Activated T-cell treated with anti-CD3 and anti-CD28 coated beads, Interleukin-2, amount 50 U/mL, for 24 hours (primary cell): Measurements from ENCODE around the gene PACC1.
"Not testable (repeated sequence)": the region's sequence is repeated elsewhere in the genome, so short reads cannot be mapped to it uniquely, and the experiment has no call there.

ENCODE experiments used
- DNase-seq: peaks from one replicate; pipeline ENCODE4 v3.0.0-alpha.2; 2020
- H3K27ac Mint-ChIP-seq: 2 replicates; pipeline ENCODE4 v1.8.0; 2020; ENCODE audit warnings: mild to moderate bottlenecking, mixed read lengths
- H3K27me3 Mint-ChIP-seq: 2 replicates; pipeline ENCODE4 v1.8.0; 2020; ENCODE audit warnings: mixed read lengths
- H3K36me3 Mint-ChIP-seq: 2 replicates; pipeline ENCODE4 v1.8.0; 2020; ENCODE audit warnings: low read depth, mixed read lengths
- H3K4me1 Mint-ChIP-seq: 2 replicates; pipeline ENCODE4 v1.8.0; 2020; ENCODE audit warnings: low read depth, mixed read lengths
- H3K4me3 Mint-ChIP-seq: 2 replicates; pipeline ENCODE4 v1.8.0; 2020; ENCODE audit warnings: mild to moderate bottlenecking, moderate library complexity, mixed read lengths
- H3K9me3 Mint-ChIP-seq: 2 replicates; pipeline ENCODE4 v1.8.0; 2020; ENCODE audit warnings: mixed read lengths

Gene PACC1

GRCh38 chr1:212353181-212353580, 61.5 kb downstream of the PACC1 start:
- no peak for DNase-seq
- H3K27me3 Mint-ChIP-seq, result no peaks in the 10 kb centered on the region
- peaks cover 64% of the 10 kb centered on the region for H3K36me3 Mint-ChIP-seq
- H3K9me3 Mint-ChIP-seq, result no peaks in the 10 kb centered on the region
- no peak overlapping the region for H3K4me3 Mint-ChIP-seq
- H3K4me1 Mint-ChIP-seq, result peaks cover 5% of the 10 kb centered on the region
- H3K27ac Mint-ChIP-seq, result peak overlapping the region; percentile 79

- H3K27ac Mint-ChIP-seq, result peak overlapping the region; percentile 52
- no peaks in the 10 kb centered on the region for H3K27me3 Mint-ChIP-seq
- peaks cover 65% of the 10 kb centered on the region for H3K36me3 Mint-ChIP-seq
- H3K4me3 Mint-ChIP-seq, result no peak overlapping the region
- peaks cover 7% of the 10 kb centered on the region for H3K4me1 Mint-ChIP-seq
- DNase-seq, result no peak
- H3K9me3 Mint-ChIP-seq, result no peaks in the 10 kb centered on the region
Observed at GRCh38 chr1:212351588-212352362, 62.9 kb downstream of the PACC1 start.

- Mint-ChIP-seq H3K9me3 (no peaks in the 10 kb centered on the region), H3K36me3 (peaks cover 63% of the 10 kb centered on the region), H3K27ac (no peak overlapping the region), H3K4me3 (no peak overlapping the region), H3K27me3 (no peaks in the 10 kb centered on the region), H3K4me1 (peaks cover 4% of the 10 kb centered on the region)
- DNase-seq, result no peak
Observed at GRCh38 chr1:212346601-212347000, 68.1 kb downstream of the PACC1 start.

- Mint-ChIP-seq H3K27ac (no peak overlapping the region), H3K36me3 (peaks cover 62% of the 10 kb centered on the region)
Observed at GRCh38 chr1:212344905-212345304, 69.8 kb downstream of the PACC1 start.

GRCh38 chr1:212341090-212341489, 73.6 kb downstream of the PACC1 start:
- H3K4me1 Mint-ChIP-seq, result peaks cover 2% of the 10 kb centered on the region
- H3K9me3 Mint-ChIP-seq, result no peaks in the 10 kb centered on the region
- H3K36me3 Mint-ChIP-seq, result peaks cover 64% of the 10 kb centered on the region
- H3K27me3 Mint-ChIP-seq, result no peaks in the 10 kb centered on the region
- DNase-seq, result no peak
- no peak overlapping the region for H3K4me3 Mint-ChIP-seq
- H3K27ac Mint-ChIP-seq, result no peak overlapping the region

More at GRCh38 chr1:212344905-212345304, 69.8 kb downstream of the PACC1 start:
- H3K9me3 Mint-ChIP-seq, result no peaks in the 10 kb centered on the region
- H3K27me3 Mint-ChIP-seq, result no peaks in the 10 kb centered on the region
- no peak overlapping the region for H3K4me3 Mint-ChIP-seq
- peaks cover 4% of the 10 kb centered on the region for H3K4me1 Mint-ChIP-seq
- no peak for DNase-seq

- no peak overlapping the region for H3K4me3 Mint-ChIP-seq
- no peak for DNase-seq
- H3K36me3 Mint-ChIP-seq, result peaks cover 42% of the 10 kb centered on the region
- peaks cover 17% of the 10 kb centered on the region for H3K4me1 Mint-ChIP-seq
- H3K9me3 Mint-ChIP-seq, result no peaks in the 10 kb centered on the region
- no peaks in the 10 kb centered on the region for H3K27me3 Mint-ChIP-seq
- H3K27ac Mint-ChIP-seq, result no peak overlapping the region
Observed at GRCh38 chr1:212329105-212329504, 85.6 kb downstream of the PACC1 start.

- H3K36me3 Mint-ChIP-seq, result peaks cover 38% of the 10 kb centered on the region
- no peak for DNase-seq
- no peak overlapping the region for H3K4me3 Mint-ChIP-seq
- no peak overlapping the region for H3K27ac Mint-ChIP-seq
- peaks cover 21% of the 10 kb centered on the region for H3K4me1 Mint-ChIP-seq
- H3K27me3 Mint-ChIP-seq, result no peaks in the 10 kb centered on the region
- no peaks in the 10 kb centered on the region for H3K9me3 Mint-ChIP-seq
Observed at GRCh38 chr1:212328248-212328647, 86.4 kb downstream of the PACC1 start.

- Mint-ChIP-seq H3K4me1 (peaks cover 28% of the 10 kb centered on the region), H3K9me3 (no peaks in the 10 kb centered on the region), H3K36me3 (peaks cover 26% of the 10 kb centered on the region), H3K27me3 (no peaks in the 10 kb centered on the region), H3K4me3 (no peak overlapping the region), H3K27ac (no peak overlapping the region)
- DNase-seq, result no peak
Observed at GRCh38 chr1:212326541-212326940, 88.1 kb downstream of the PACC1 start.

- Mint-ChIP-seq H3K36me3 (peaks cover 13% of the 10 kb centered on the region), H3K4me1 (peaks cover 29% of the 10 kb centered on the region), H3K27me3 (no peaks in the 10 kb centered on the region), H3K9me3 (no peaks in the 10 kb centered on the region), H3K27ac (no peak overlapping the region), H3K4me3 (no peak overlapping the region)
- no peak for DNase-seq
Observed at GRCh38 chr1:212323066-212323465, 91.6 kb downstream of the PACC1 start.

- not testable (repeated sequence) for H3K27ac Mint-ChIP-seq, H3K9me3 Mint-ChIP-seq, H3K27me3 Mint-ChIP-seq, H3K4me3 Mint-ChIP-seq, DNase-seq
- H3K4me1 Mint-ChIP-seq, result peaks cover 41% of the 10 kb centered on the region
- H3K36me3 Mint-ChIP-seq, result peaks cover 20% of the 10 kb centered on the region
Observed at GRCh38 chr1:212321031-212321430, 93.7 kb downstream of the PACC1 start.

- Mint-ChIP-seq H3K4me1 (peaks cover 48% of the 10 kb centered on the region), H3K4me3 (no peak overlapping the region), H3K27ac (no peak overlapping the region), H3K36me3 (peaks cover 24% of the 10 kb centered on the region), H3K9me3 (no peaks in the 10 kb centered on the region), H3K27me3 (no peaks in the 10 kb centered on the region)
- no peak for DNase-seq
Observed at GRCh38 chr1:212317916-212318315, 96.8 kb downstream of the PACC1 start.

GRCh38 chr1:212315907-212316306, 98.8 kb downstream of the PACC1 start:
- H3K4me1 Mint-ChIP-seq, result peaks cover 50% of the 10 kb centered on the region
- H3K36me3 Mint-ChIP-seq, result peaks cover 32% of the 10 kb centered on the region
- H3K27ac Mint-ChIP-seq, result peak overlapping the region; percentile 80
- no peaks in the 10 kb centered on the region for H3K9me3 Mint-ChIP-seq
- no peak for DNase-seq
- H3K4me3 Mint-ChIP-seq, result no peak overlapping the region
- no peaks in the 10 kb centered on the region for H3K27me3 Mint-ChIP-seq

GRCh38 chr1:212315184-212315583, 99.5 kb downstream of the PACC1 start:
- H3K9me3 Mint-ChIP-seq, result no peaks in the 10 kb centered on the region
- no peaks in the 10 kb centered on the region for H3K27me3 Mint-ChIP-seq
- peaks cover 57% of the 10 kb centered on the region for H3K4me1 Mint-ChIP-seq
- H3K36me3 Mint-ChIP-seq, result peaks cover 39% of the 10 kb centered on the region
- no peak overlapping the region for H3K4me3 Mint-ChIP-seq
- DNase-seq, result no peak
- H3K27ac Mint-ChIP-seq, result no peak overlapping the region
